Astrocyte (in vitro differentiated cells and primary cell): ENCODE results near the gene ZNF444. TPM values are rescaled to one million over a fixed set of nuclear protein-coding genes. Genes with fewer than 3 reads are reported as not detected.
"Not testable (repeated sequence)": the region's sequence is repeated elsewhere in the genome, so short reads cannot be mapped to it uniquely, and the experiment has no call there.

Experiments used
- DNase-seq: peaks from one replicate; pipeline ENCODE4 v3.0.0-alpha.2; 2010; ENCODE audit warnings: low read depth
- FAIRE-seq: peaks from 2 replicates; lab custom pipeline; 2011; peaks lifted over from hg19 to GRCh38; lab: Jason Lieb, UNC
- H2AFZ ChIP-seq: 2 replicates; pipeline ENCODE4 v1.6.0; 2012; ENCODE audit warnings: low read depth, low read length, inconsistent platforms
- H3K27ac ChIP-seq: 2 replicates; pipeline ENCODE4 v1.5.1; 2011; ENCODE audit warnings: low read depth, low read length, inconsistent platforms
- H3K27me3 ChIP-seq: 2 replicates; pipeline ENCODE4 v1.6.0; 2011; ENCODE audit warnings: low read length, inconsistent platforms; ENCODE audit not compliant: insufficient read depth
- H3K36me3 ChIP-seq: 2 replicates; pipeline ENCODE4 v1.5.1; 2011; ENCODE audit warnings: low read length, inconsistent platforms; ENCODE audit not compliant: insufficient read depth
- H3K4me1 ChIP-seq: 2 replicates; pipeline ENCODE4 v1.5.1; 2011; ENCODE audit warnings: low read length, inconsistent platforms; ENCODE audit not compliant: insufficient read depth
- H3K4me2 ChIP-seq: 2 replicates; pipeline ENCODE4 v1.6.0; 2012; ENCODE audit warnings: low read length, inconsistent platforms
- H3K4me3 ChIP-seq: 2 replicates; pipeline ENCODE4 v1.5.1; 2011; ENCODE audit warnings: low read depth, mild to moderate bottlenecking, low read length, inconsistent platforms; ENCODE audit not compliant: insufficient read depth
- H3K79me2 ChIP-seq: 2 replicates; pipeline ENCODE4 v1.6.0; 2012; ENCODE audit warnings: mild to moderate bottlenecking, low read length, inconsistent platforms; ENCODE audit not compliant: insufficient read depth
- H3K9ac ChIP-seq: 2 replicates; pipeline ENCODE4 v1.6.0; 2012; ENCODE audit warnings: mild to moderate bottlenecking, low read length, inconsistent platforms
- H3K9me3 ChIP-seq: 2 replicates; pipeline ENCODE4 v1.5.1; 2012; ENCODE audit warnings: low read depth, mild to moderate bottlenecking, low read length, inconsistent platforms; ENCODE audit not compliant: insufficient read depth
- H4K20me1 ChIP-seq: 2 replicates; pipeline ENCODE4 v1.6.0; 2012; ENCODE audit warnings: low read length, inconsistent platforms; ENCODE audit not compliant: insufficient read depth
- H3K27ac Mint-ChIP-seq: one replicate; pipeline ENCODE4 v1.8.0; 2021; ENCODE audit warnings: mild to moderate bottlenecking, mixed read lengths; ENCODE audit not compliant: unreplicated experiment
- H3K27me3 Mint-ChIP-seq: one replicate; pipeline ENCODE4 v1.8.0; 2021; ENCODE audit warnings: low read depth, mixed read lengths; ENCODE audit not compliant: unreplicated experiment
- H3K36me3 Mint-ChIP-seq: one replicate; pipeline ENCODE4 v1.8.0; 2021; ENCODE audit warnings: low read depth, mixed read lengths; ENCODE audit not compliant: unreplicated experiment
- H3K4me1 Mint-ChIP-seq: one replicate; pipeline ENCODE4 v1.8.0; 2021; ENCODE audit warnings: low read depth, mixed read lengths; ENCODE audit not compliant: unreplicated experiment
- H3K4me3 Mint-ChIP-seq: one replicate; pipeline ENCODE4 v1.8.0; 2021; ENCODE audit warnings: mild to moderate bottlenecking, moderate library complexity, mixed read lengths; ENCODE audit not compliant: unreplicated experiment
- H3K9me3 Mint-ChIP-seq: one replicate; pipeline ENCODE4 v1.8.0; 2021; ENCODE audit warnings: mild to moderate bottlenecking, mixed read lengths; ENCODE audit not compliant: unreplicated experiment
- CTCF ChIP-seq: IDR thresholded peaks from 2 replicates; pipeline ENCODE4 v1.5.1; 2011; ENCODE audit warnings: low read depth, mild to moderate bottlenecking, inconsistent platforms, low read length, moderate library complexity; ENCODE audit not compliant: insufficient read depth
- EZH2 ChIP-seq: IDR thresholded peaks from 2 replicates; pipeline ENCODE4 v1.6.1; 2012; ENCODE audit warnings: mild to moderate bottlenecking, low read length, inconsistent platforms; ENCODE audit not compliant: insufficient read depth
- total RNA-seq: library from RNA; stranded (reverse); gene quantifications from 2 replicates; pipeline ENCODE4 v1.2.1, GENCODE V29; 2021

ZNF444 gene
- total RNA-seq, 1 donor from 2014 or later, result 34.7 TPM

DNA sequence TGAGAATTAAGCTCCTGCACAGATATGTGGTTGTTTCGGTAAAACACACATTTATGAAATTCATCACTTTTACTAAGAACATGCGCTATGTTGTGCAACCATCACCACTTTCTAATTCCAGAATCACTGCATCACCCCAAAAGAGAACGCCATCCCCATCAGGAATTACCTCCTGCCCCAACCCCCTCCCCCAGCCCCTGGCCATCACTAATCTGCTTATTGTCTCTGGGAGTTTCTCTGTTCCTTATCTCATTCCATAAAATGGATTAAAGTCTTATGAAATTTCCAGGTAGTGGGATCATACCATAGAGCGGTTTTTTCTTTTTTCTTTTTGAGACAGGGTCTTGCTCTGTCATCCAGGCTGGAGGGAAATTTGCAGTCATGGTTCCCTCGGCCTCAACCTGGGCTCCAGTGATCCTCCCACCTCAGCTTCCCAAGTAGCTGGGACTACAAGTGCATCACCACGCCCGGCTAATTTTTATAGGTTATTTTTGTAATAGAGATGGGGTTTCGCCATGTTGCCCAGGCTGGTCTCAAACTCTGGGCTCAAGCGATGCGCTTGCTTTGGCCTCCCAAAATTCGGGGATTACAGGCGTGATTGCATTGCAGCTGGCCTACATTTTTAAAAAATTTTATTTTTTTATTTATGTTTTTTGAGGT is 53.0 kb downstream of the ZNF444 start:
- no peak for DNase-seq
- no peak for TF ChIP-seq CTCF
- Mint-ChIP-seq H3K27me3 (peaks cover 8% of the 10 kb centered on the region), H3K4me1 (no peaks in the 10 kb centered on the region), H3K27ac (no peak overlapping the region), H3K36me3 (no peaks in the 10 kb centered on the region), H3K4me3 (no peak overlapping the region), H3K9me3 (no peaks in the 10 kb centered on the region)
- no peak overlapping the region for H3K4me2 ChIP-seq
- no peak overlapping the region for H3K27ac ChIP-seq
- H3K27me3 ChIP-seq, result no peaks in the 10 kb centered on the region
- H2AFZ ChIP-seq, result no peak overlapping the region
- H3K4me3 ChIP-seq, result no peak overlapping the region
- H3K79me2 ChIP-seq, result no peaks in the 10 kb centered on the region
- no peaks in the 10 kb centered on the region for H3K4me1 ChIP-seq
- H3K9ac ChIP-seq, result no peak overlapping the region
- no peaks in the 10 kb centered on the region for H3K9me3 ChIP-seq
- FAIRE-seq, result no peak
- no peaks in the 10 kb centered on the region for H3K36me3 ChIP-seq
- H4K20me1 ChIP-seq, result no peaks in the 10 kb centered on the region

DNA sequence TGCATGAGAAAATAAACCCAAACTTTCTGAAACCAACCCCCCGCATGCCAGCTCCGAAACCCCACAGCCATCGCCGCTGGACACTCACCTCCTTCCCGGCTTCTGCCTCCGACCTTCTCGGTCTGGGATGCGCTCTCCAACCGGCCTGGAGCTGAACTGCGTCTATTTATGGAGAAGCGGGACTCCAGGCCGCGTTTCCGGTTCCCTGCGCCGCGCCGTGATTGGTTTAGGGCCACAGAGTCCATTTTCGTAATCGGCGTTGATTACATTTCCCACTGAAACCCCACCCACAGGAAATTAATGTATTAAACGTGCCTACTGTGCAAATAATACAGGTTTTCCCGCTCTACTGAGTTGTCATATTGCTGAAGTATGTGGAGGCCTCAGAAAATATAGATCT is 56.6 kb downstream of the ZNF444 start, which contains the start of gene ZSCAN5B:
Gene ZSCAN5B, minus strand, starts transcription at position 138 of the 400 bp plus-strand sequence. CDS start 4,731 bp downstream, outside the sequence.
- not testable (repeated sequence) for H3K4me1 Mint-ChIP-seq, H2AFZ ChIP-seq, H3K36me3 Mint-ChIP-seq, H3K9ac ChIP-seq, H3K36me3 ChIP-seq, H3K27me3 Mint-ChIP-seq, H3K4me1 ChIP-seq, H3K4me2 ChIP-seq, H3K9me3 ChIP-seq, H3K27ac Mint-ChIP-seq, H4K20me1 ChIP-seq, H3K27ac ChIP-seq, H3K27me3 ChIP-seq, H3K4me3 Mint-ChIP-seq, H3K79me2 ChIP-seq, FAIRE-seq, H3K4me3 ChIP-seq, DNase-seq, H3K9me3 Mint-ChIP-seq

- Mint-ChIP-seq H3K4me3 (no peak overlapping the region), H3K9me3 (no peaks in the 10 kb centered on the region), H3K27me3 (peaks cover 14% of the 10 kb centered on the region), H3K27ac (no peak overlapping the region), H3K4me1 (no peaks in the 10 kb centered on the region), H3K36me3 (no peaks in the 10 kb centered on the region)
- Histone ChIP-seq H3K79me2 (no peaks in the 10 kb centered on the region), H3K36me3 (no peaks in the 10 kb centered on the region), H3K4me2 (no peak overlapping the region), H3K9me3 (no peaks in the 10 kb centered on the region), H3K27ac (no peak overlapping the region), H3K27me3 (no peaks in the 10 kb centered on the region), H2AFZ (no peak overlapping the region), H3K4me1 (no peaks in the 10 kb centered on the region), H3K4me3 (no peak overlapping the region), H3K9ac (no peak overlapping the region), H4K20me1 (no peaks in the 10 kb centered on the region)
- FAIRE-seq (no peak), DNase-seq (no peak)
- no peak for TF ChIP-seq CTCF
- no peak for TF ChIP-seq EZH2
Observed at GRCh38 chr19:56199687-56200086, 58.6 kb downstream of the ZNF444 start.
